Aorta (tissue), 5 donors: Measurements from ENCODE around the gene EDARADD. TPM values are rescaled to one million over a fixed set of nuclear protein-coding genes. Genes with fewer than 3 reads are reported as not detected.

Source experiments
- ATAC-seq: fragments of 200-7000 bp; cut with Tn5 transposase; one replicate; pipeline ENCODE4 v1.9.1; 2022; ENCODE audit warnings: moderate library complexity; ENCODE audit not compliant: low FRiP score
- DNase-seq, 2 donors: peaks; one replicate each; pipeline ENCODE4 v3.0.0-alpha.2; 2020
- H3K27ac ChIP-seq, 2 donors: one replicate each; pipeline ENCODE4 v1.5.1; 2013; ENCODE audit warnings: low read length in 2 of 2, mild to moderate bottlenecking in 2 of 2, moderate library complexity in 2 of 2, control low read depth in 1 of 2, inconsistent platforms in 1 of 2, low read depth in 1 of 2
- H3K27me3 ChIP-seq, 2 donors: one replicate each; pipeline ENCODE4 v1.6.1; 2013; ENCODE audit warnings: control low read depth in 1 of 2, low read length in 1 of 2, mild to moderate bottlenecking in 1 of 2, moderate library complexity in 1 of 2; ENCODE audit not compliant: insufficient read depth in 2 of 2, control insufficient read depth in 1 of 2
- H3K36me3 ChIP-seq, 2 donors: one replicate each; pipeline ENCODE4 v1.6.1; 2013; ENCODE audit warnings: control low read depth in 1 of 2, low read length in 1 of 2, mild to moderate bottlenecking in 1 of 2; ENCODE audit not compliant: insufficient read depth in 2 of 2, control insufficient read depth in 1 of 2
- H3K4me1 ChIP-seq, 2 donors: one replicate each; pipeline ENCODE4 v1.6.1; 2013; ENCODE audit warnings: low read length in 2 of 2, control low read depth in 1 of 2, mild to moderate bottlenecking in 1 of 2, moderate library complexity in 1 of 2; ENCODE audit not compliant: insufficient read depth in 2 of 2, control insufficient read depth in 1 of 2
- H3K4me3 ChIP-seq, 2 donors: one replicate each; pipeline ENCODE4 v1.5.1; 2013; ENCODE audit warnings: low read length in 2 of 2, control low read depth in 1 of 2, mild to moderate bottlenecking in 1 of 2
- H3K9me3 ChIP-seq: one replicate; pipeline ENCODE4 v1.6.1; 2013; ENCODE audit warnings: mild to moderate bottlenecking, low read length; ENCODE audit not compliant: control insufficient read depth
- WGBS, 2 donors: extraction: QIAGEN DNeasy Blood & Tissue Kit; methylation state at CpG; one replicate each; pipeline ENCODE4 v1.1.7; 2013; 5-methylcytosine and 5-hydroxymethylcytosine counted together
- intact Hi-C, 2 donors: fragments of 100-400 bp; cut with DNase I; formaldehyde crosslinking; loops; one replicate each; pipeline versions ENCODE4 v1.14.2 to v1.15.0; 2022
- polyA plus RNA-seq, 2 donors: library from polyadenylated mRNA; stranded (reverse); fragments of 200-250 nt; gene quantifications; one replicate each; pipeline ENCODE4 v1.2.3, GENCODE V29; 2013
- total RNA-seq, 2 donors: library from RNA; stranded (reverse); fragmentation: NEBNext Ultra II Directional; extraction: Animal tissue kit (Norgen Biotek cat#: 25700); gene quantifications; one replicate each; pipeline ENCODE4 v1.2.1, GENCODE V29; 2021
- donor health status: healthy with polysubstance abuse.
- donor health status: Bipolar disorder and iron deficiency.
- donor health status: DM: no; HTN: no; CAD: no.
- donor health status: DM: no; HTN: no; CAD: no.
- donor health status: DM: yes; HTN: yes; CAD: no.

Gene EDARADD
- total and polyA plus RNA-seq, 4 donors = 0.25 to 0.59 (median 0.43) TPM

DNA sequence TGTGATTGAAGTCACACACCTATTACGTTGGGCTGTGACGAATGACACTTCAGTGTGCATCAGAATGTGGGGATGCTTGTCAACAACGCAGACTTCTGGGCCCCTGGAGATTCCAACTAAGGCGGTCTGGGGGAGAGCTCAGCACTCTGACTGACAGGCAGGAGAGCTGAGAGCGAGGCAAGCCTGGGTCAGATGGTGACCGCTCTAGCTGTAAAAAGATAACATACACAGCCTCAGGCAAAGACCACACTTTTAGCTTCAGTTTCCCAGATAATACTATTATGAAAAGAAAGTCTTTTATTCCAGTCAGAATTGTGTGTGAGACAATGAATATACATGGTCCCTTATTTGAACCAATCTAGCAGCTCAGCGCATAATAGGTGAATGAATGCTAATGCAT lies 25.4 kb downstream of the EDARADD start:
- DNase-seq (no peak), ATAC-seq (no peak)
- Histone ChIP-seq H3K9me3 (no peaks in the 10 kb centered on the region), H3K27ac (no peak overlapping the region), H3K4me3 (no peak overlapping the region), H3K27me3 (no peaks in the 10 kb centered on the region), H3K36me3 (no peaks in the 10 kb centered on the region), H3K4me1 (no peaks in the 10 kb centered on the region)
- intact Hi-C loops = no loop called here
- WGBS, 2 donors = 82 to 86% methylated on average over 7 of the region's 7 CpGs

DNA sequence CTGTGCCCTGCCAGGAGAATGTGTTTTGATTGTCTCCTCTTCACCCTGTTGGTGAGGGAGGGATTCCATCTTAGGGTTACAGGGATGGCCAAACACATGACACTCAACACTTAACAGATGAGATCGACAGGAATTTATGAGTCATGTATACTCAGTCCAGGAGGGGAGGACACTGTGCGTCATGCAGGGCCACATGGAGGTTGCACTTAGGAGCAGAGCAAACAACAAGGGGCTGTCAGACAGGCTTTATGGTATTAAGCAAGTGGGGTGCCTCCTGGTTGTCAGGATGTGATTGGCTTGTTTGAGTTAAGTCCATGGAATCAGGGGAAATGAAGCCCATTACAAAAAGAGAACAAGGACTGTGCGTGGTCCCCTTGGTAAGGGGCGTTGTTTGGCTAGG lies 26.9 kb downstream of the EDARADD start:
- Histone ChIP-seq H3K36me3 (no peaks in the 10 kb centered on the region), H3K27me3 (no peaks in the 10 kb centered on the region), H3K9me3 (no peaks in the 10 kb centered on the region), H3K4me3 (no peak overlapping the region), H3K27ac (no peak overlapping the region), H3K4me1 (no peaks in the 10 kb centered on the region)
- no peak for DNase-seq
- ATAC-seq = no peak
- 92 to 93% methylated on average over 4 of the region's 4 CpGs for WGBS, 2 donors
- intact Hi-C loops = no loop called here

DNA sequence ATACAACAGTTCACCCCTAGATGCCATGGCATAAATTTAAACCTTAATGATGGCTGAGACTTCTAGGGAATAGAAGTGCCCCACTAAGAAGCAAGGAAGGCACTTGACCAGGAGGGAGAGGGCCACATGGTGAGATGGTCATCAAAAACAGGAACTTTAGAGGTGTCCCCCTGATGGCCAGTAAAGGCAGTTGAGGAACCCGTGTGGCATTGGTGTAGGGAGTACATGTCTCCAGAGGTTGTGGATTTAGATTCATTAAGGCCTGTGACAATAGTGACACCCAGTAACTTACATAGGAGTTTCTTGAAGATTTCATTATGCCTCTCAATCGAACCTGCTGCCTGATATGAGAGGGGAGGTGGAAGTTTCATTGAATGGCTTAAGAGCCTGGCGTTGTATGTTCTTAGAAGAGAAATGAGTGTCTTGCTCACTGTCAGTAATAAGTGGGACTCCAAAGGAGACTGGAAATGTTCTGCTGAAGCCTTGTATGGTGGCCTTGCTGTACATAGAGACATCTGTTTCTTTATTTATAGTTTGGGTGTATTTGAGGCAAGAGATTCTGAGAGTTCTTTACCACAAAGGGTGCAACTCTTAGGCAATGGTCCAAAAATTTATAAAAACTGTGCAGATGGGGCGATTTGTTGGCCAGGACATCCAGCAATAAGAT lies 27.9 kb downstream of the EDARADD start:
- Histone ChIP-seq H3K27me3 (no peaks in the 10 kb centered on the region), H3K27ac (no peak overlapping the region), H3K36me3 (no peaks in the 10 kb centered on the region), H3K9me3 (no peaks in the 10 kb centered on the region), H3K4me1 (no peaks in the 10 kb centered on the region), H3K4me3 (no peak overlapping the region)
- WGBS, 2 donors = 69 to 83% methylated on average over 4 of the region's 4 CpGs
- intact Hi-C loops = no loop called here
- ATAC-seq (no peak), DNase-seq (no peak)

DNA sequence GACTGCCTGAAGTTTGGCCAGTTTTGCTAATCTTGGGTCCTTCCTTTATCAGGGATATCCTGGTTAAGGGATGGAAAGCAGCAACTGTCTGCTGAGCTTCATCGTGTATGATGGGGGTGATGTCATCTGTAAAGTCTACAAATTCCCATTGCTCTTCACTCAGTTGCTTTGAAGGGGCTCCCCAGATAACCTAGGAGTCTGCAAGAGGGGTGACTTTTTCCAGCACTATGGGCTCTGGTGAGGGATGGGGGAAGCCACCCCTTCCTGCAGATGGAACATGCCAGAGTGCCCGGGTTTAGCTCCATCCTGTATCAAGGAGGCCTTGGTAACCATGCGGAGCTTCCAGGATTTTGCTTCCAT lies 28.4 kb downstream of the EDARADD start:
- no peak for DNase-seq
- H3K4me3 ChIP-seq = no peak overlapping the region
- WGBS, 2 donors = 81 to 84% methylated on average over 3 of the region's 3 CpGs
- H3K36me3 ChIP-seq = no peaks in the 10 kb centered on the region
- ATAC-seq = peak; percentile 48
- no peaks in the 10 kb centered on the region for H3K4me1 ChIP-seq
- H3K27ac ChIP-seq = no peak overlapping the region
- H3K27me3 ChIP-seq = no peaks in the 10 kb centered on the region
- intact Hi-C loops = no loop called here
- no peaks in the 10 kb centered on the region for H3K9me3 ChIP-seq

DNA sequence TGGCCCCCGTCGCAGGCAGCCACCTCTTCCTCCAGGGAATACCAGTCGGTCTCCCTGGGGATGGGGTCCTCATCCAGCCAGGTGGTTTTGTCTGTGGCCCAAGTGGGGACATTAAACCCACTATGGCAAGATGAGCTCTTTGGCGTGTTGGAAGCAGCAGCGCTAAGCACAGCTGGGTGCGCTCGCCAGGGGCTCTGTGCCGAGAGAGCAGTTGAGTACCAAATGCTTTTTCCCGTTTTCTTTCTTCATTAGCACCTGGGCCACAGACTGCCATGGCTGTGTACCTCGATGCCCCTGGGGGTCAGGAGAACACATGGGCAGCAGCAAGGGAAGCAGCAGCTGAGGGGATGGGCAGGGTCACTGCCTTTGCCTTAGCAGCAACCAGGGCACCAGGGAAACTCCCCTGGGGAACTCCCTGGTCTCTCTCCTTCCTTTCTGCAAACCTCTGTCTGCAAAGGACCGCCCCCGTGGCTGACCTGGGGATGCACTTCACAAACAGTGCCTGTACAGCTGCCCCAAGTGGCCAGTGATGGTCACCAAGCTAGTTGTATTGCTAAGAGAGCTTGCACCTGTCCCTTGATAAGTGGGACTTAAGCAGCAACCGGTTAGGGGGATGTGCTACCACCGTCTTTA lies 31.1 kb downstream of the EDARADD start:
- Histone ChIP-seq H3K4me1 (no peaks in the 10 kb centered on the region), H3K27ac (no peak overlapping the region), H3K36me3 (no peaks in the 10 kb centered on the region), H3K9me3 (no peaks in the 10 kb centered on the region), H3K27me3 (no peaks in the 10 kb centered on the region), H3K4me3 (no peak overlapping the region)
- no peak for ATAC-seq
- no peak for DNase-seq
- WGBS, 2 donors = 89 to 90% methylated on average over 14 of the region's 14 CpGs
- intact Hi-C loops = no loop called here

DNA sequence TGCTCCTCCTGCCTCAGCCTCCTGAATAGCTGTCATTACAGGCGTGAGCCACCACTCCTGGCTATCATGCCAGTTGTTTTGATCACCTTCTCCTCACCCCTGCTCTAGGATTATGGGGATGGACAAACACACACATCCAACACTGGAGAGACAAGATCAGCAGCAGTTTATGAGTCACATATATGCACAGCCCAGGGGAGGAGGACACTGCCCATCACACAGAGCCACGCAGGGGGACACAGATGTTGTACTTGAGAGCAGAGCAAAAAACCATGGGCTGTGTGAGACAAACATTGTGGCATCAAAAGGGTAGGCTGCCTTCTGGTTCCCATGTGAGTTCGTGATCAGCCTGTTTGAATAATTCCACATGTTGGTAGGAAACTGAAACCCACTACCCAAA lies 32.1 kb downstream of the EDARADD start:
- ATAC-seq = no peak
- intact Hi-C loops = no loop called here
- 95 to 96% methylated on average over 3 of the region's 3 CpGs for WGBS, 2 donors

DNA sequence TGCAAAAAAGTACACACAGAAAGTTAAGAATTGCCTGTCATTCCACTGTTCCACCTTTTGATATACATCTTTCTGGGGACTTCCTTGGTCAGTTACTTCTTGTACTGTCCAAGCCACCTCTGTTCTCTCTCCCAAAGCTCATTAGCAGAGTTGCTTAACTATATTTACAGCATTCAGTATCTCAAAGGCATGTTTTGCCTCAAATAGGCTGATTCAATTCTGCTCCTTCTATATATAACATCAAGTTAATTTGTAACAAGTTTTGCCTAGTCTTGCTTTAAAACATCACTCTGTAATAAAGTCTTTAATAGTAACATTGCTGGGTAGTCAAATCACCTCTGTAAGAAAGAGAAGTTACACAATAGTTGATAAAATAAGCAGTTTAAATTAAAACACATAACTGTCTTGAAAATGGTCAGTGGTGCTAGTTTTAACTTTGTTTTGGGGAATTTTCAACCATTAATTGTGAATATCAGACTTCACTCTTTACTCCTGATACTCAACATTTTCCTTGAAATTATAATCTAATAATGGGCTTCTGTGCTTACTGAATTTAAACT lies 35.7 kb downstream of the EDARADD start:
- DNase-seq = no peak

More for the DNA sequence above, 32.1 kb downstream of the EDARADD start:
- Histone ChIP-seq H3K4me1 (no peaks in the 10 kb centered on the region), H3K36me3 (no peaks in the 10 kb centered on the region), H3K27ac (no peak overlapping the region), H3K27me3 (no peaks in the 10 kb centered on the region), H3K4me3 (no peak overlapping the region), H3K9me3 (no peaks in the 10 kb centered on the region)
- DNase-seq = no peak

DNA sequence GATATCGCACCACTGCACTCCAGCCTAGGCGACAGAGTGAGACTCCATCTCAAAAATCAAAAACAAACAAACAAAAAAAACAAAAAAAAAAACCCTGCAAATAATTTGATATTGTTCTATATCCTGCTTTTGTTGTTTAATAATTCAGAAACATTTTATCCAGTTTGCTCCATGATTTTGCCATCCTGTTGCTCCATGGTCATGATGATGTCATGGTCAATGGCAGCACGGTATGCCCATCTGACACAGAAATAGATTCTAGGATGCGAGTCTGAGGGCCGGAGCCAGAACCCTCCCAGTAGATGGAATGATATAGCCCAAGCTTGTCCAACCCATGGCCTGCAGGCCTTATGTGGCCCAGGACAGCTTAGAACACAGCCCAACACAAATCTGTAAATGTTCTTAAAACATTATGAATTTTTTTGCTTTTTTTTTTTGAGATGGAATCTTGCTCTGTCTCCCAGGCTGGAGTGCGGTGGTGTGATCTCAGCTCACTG lies 39.8 kb downstream of the EDARADD start:
- no peak overlapping the region for H3K27ac ChIP-seq
- ATAC-seq (no peak), DNase-seq (no peak)
- WGBS, 2 donors = 89 to 94% methylated on average over 6 of the region's 6 CpGs
- H3K4me3 ChIP-seq = no peak overlapping the region
- H3K27me3 ChIP-seq = no peaks in the 10 kb centered on the region
- H3K36me3 ChIP-seq = no peaks in the 10 kb centered on the region
- H3K9me3 ChIP-seq = no peaks in the 10 kb centered on the region
- H3K4me1 ChIP-seq = no peaks in the 10 kb centered on the region
- intact Hi-C loops = no loop called here

More for the DNA sequence above, 35.7 kb downstream of the EDARADD start:
- Histone ChIP-seq H3K27me3 (no peaks in the 10 kb centered on the region), H3K4me1 (no peaks in the 10 kb centered on the region), H3K9me3 (no peaks in the 10 kb centered on the region), H3K27ac (no peak overlapping the region), H3K4me3 (no peak overlapping the region), H3K36me3 (no peaks in the 10 kb centered on the region)
- ATAC-seq = no peak
- intact Hi-C loops = no loop called here

DNA sequence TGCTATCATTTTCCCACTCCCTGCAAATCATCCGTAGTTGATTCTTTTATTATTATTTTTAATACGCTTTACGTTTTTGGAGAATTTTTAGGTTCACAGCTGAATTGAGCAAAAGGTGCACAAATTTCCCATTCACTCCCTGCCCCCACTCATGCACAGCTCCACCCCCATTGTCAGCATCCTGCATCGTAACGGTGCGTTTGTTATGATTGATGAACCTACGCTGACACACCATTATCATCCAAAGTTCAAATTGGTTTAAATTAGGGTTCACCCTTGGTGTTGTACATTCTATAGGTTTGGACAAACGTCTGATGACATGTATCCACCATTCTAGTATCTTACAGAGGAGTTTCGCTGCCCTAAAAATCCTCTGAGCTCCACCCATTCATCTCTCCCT lies 44.5 kb downstream of the EDARADD start:
- H3K27ac ChIP-seq = no peak overlapping the region
- no peaks in the 10 kb centered on the region for H3K36me3 ChIP-seq
- H3K9me3 ChIP-seq = peaks cover 1% of the 10 kb centered on the region
- H3K4me3 ChIP-seq = no peak overlapping the region
- DNase-seq = no peak
- intact Hi-C loops = no loop called here
- 91 to 93% methylated on average over 9 of the region's 9 CpGs for WGBS, 2 donors
- ATAC-seq = no peak
- no peaks in the 10 kb centered on the region for H3K27me3 ChIP-seq
- no peaks in the 10 kb centered on the region for H3K4me1 ChIP-seq
